ENCODE results near the gene NRIP1. TPM values are rescaled to one million over a fixed set of nuclear protein-coding genes. Genes with fewer than 3 reads are reported as not detected.

NRIP1 gene
- total and polyA plus RNA-seq, 7 donors: 10.2 to 35.3 (median 26.3) TPM

DNA sequence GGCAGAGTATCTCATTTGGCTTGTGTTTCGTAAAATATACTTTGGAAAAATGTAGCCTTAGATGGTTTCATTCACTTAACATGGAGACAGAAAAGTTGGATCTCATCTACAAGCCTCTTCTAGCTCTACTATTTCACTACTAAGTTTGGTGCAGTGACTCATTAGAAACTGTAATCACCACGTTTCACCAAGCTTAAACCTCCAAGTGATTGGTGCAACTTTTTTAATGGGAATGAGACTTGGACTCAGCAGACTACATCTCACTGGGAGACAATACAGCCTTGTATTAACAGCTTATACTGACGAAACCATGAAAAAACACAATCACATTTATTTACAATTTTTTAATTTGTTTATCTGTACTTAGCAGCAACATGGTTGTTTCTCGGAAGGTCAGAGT is 29.9 kb upstream of the NRIP1 start:
- Histone ChIP-seq H3K9me3 (no peaks in the 10 kb centered on the region), H3K4me1 (no peaks in the 10 kb centered on the region), H3K27ac (no peak overlapping the region), H3K4me3 (no peak overlapping the region), H3K27me3 (no peaks in the 10 kb centered on the region), H3K36me3 (no peaks in the 10 kb centered on the region)
- TF ChIP-seq EP300 (IDR thresholded peaks at IDR 0.05): no peak
- TF ChIP-seq, protein P1, sequence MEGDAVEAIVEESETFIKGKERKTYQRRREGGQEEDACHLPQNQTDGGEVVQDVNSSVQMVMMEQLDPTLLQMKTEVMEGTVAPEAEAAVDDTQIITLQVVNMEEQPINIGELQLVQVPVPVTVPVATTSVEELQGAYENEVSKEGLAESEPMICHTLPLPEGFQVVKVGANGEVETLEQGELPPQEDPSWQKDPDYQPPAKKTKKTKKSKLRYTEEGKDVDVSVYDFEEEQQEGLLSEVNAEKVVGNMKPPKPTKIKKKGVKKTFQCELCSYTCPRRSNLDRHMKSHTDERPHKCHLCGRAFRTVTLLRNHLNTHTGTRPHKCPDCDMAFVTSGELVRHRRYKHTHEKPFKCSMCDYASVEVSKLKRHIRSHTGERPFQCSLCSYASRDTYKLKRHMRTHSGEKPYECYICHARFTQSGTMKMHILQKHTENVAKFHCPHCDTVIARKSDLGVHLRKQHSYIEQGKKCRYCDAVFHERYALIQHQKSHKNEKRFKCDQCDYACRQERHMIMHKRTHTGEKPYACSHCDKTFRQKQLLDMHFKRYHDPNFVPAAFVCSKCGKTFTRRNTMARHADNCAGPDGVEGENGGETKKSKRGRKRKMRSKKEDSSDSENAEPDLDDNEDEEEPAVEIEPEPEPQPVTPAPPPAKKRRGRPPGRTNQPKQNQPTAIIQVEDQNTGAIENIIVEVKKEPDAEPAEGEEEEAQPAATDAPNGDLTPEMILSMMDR (IDR thresholded peaks at IDR 0.05): no peak
- no peak for TF ChIP-seq POLR2AphosphoS5 (IDR thresholded peaks at IDR 0.05)
- no peak for TF ChIP-seq POLR2A (IDR thresholded peaks at IDR 0.05)
- no peak for DNase-seq
- WGBS, 2 donors: 79 to 80% methylated on average over 4 of the region's 4 CpGs
- intact Hi-C loops (cut with DNase I): no loop called here

DNA sequence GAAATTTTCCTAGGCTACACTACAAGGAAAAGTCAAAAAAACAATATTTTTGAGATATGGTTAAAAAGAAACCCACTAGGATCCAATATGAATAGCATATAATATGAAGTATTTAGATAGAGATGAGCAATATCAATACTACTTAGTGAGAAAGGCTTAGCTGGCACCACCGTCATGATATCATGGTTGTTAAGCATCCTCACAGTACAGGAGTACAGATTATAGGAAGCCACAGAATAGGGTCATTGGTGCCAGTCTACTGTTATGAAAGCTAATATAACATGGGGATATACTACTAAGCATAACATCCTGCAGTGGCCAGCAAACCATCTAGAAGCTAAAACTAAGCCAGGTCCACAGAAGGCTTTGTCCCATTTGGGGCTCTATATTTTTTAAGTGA is 28.4 kb upstream of the NRIP1 start:
- WGBS, 2 donors: 79 to 92% methylated on average over 1 of the region's 1 CpG
- H3K27me3 ChIP-seq: no peaks in the 10 kb centered on the region
- no peaks in the 10 kb centered on the region for H3K9me3 ChIP-seq
- no peaks in the 10 kb centered on the region for H3K4me1 ChIP-seq
- H3K36me3 ChIP-seq: no peaks in the 10 kb centered on the region
- no peak for DNase-seq
- intact Hi-C loops (cut with DNase I): no loop called here
- H3K27ac ChIP-seq: no peak overlapping the region
- TF ChIP-seq POLR2AphosphoS5 (IDR thresholded peaks at IDR 0.05) (no peak), EP300 (IDR thresholded peaks at IDR 0.05) (no peak), POLR2A (IDR thresholded peaks at IDR 0.05) (no peak)
- TF ChIP-seq, protein P1 (IDR thresholded peaks at IDR 0.05): no peak
- H3K4me3 ChIP-seq: no peak overlapping the region

DNA sequence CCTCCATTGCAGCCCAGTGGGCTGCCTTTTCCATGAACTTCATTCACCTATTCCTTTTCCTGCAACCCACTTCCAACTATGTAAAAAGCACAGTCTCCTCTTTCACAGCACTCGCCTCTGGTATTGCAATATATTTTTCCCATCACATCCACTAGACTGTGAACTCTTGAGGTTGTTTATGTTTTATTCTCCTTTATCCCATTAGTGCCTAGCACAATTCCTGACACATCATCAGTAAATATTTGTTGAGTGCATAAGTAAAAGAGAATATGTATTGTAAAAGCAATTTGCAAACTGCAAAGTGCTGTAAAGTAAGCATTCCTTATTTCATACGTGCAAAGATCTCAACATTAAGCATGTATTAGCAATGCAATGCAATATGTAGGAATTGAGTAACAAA is 27.9 kb upstream of the NRIP1 start:
- H3K27ac ChIP-seq: no peak overlapping the region
- WGBS, 2 donors: 81 to 89% methylated on average over 2 of the region's 2 CpGs
- DNase-seq: no peak
- no peaks in the 10 kb centered on the region for H3K4me1 ChIP-seq
- H3K36me3 ChIP-seq: no peaks in the 10 kb centered on the region
- no peaks in the 10 kb centered on the region for H3K9me3 ChIP-seq
- TF ChIP-seq, protein P1 (IDR thresholded peaks at IDR 0.05): no peak
- TF ChIP-seq POLR2AphosphoS5 (IDR thresholded peaks at IDR 0.05): no peak
- TF ChIP-seq EP300 (IDR thresholded peaks at IDR 0.05): no peak
- no peak for TF ChIP-seq POLR2A (IDR thresholded peaks at IDR 0.05)
- intact Hi-C loops (cut with DNase I): no loop called here
- H3K4me3 ChIP-seq: no peak overlapping the region
- H3K27me3 ChIP-seq: no peaks in the 10 kb centered on the region

DNA sequence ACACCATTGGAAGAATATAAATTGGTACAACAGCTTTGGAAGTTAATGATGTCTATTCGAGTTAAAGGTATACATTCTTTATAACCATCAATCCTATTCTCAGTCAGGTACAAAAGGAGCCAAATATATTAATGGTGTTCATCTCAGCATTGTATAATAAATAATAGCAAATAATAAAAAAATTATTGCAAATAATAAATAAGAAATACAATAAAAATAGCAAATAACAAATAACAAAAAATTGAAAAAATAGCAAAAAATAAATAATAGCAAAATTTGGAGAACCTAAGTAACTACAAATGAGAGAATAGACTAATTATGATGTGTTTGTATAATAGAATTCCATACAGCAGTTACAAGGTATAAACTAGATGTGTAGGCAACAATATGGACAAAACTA is 25.6 kb upstream of the NRIP1 start:
- Histone ChIP-seq H3K36me3 (no peaks in the 10 kb centered on the region), H3K9me3 (no peaks in the 10 kb centered on the region), H3K27ac (no peak overlapping the region), H3K27me3 (no peaks in the 10 kb centered on the region), H3K4me1 (no peaks in the 10 kb centered on the region), H3K4me3 (no peak overlapping the region)
- WGBS, 2 donors: 41 to 100% methylated on average over 1 of the region's 1 CpG
- no peak for DNase-seq
- TF ChIP-seq POLR2AphosphoS5 (IDR thresholded peaks at IDR 0.05) (no peak), EP300 (IDR thresholded peaks at IDR 0.05) (no peak), POLR2A (IDR thresholded peaks at IDR 0.05) (no peak)
- TF ChIP-seq, protein P1 (IDR thresholded peaks at IDR 0.05): no peak
- intact Hi-C loops (cut with DNase I): no loop called here

DNA sequence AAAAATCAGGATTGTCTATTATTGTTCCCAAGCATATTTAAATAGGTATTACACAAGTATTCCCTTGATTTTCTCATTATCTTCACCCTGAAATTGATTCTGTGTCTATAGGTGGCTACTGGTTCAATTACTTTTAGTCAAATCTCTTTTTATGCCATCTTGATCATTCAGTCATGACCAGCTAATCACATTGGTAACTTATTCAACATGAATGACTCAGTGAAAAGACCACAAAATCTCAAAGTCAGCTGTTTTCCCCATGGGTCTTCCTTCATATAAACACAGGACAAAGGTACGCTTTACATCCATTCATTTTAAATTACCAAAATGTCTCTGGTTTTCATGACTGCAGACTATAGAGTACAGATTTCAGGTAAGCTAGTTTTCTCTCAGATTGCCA is 23.7 kb upstream of the NRIP1 start:
- no peak overlapping the region for H3K4me3 ChIP-seq
- no peak for DNase-seq
- intact Hi-C loops (cut with DNase I): no loop called here
- WGBS, 2 donors: 94 to 95% methylated on average over 1 of the region's 1 CpG
- no peaks in the 10 kb centered on the region for H3K4me1 ChIP-seq
- H3K9me3 ChIP-seq: no peaks in the 10 kb centered on the region
- H3K27ac ChIP-seq: no peak overlapping the region
- H3K27me3 ChIP-seq: no peaks in the 10 kb centered on the region
- H3K36me3 ChIP-seq: no peaks in the 10 kb centered on the region
- TF ChIP-seq POLR2AphosphoS5 (IDR thresholded peaks at IDR 0.05): no peak
- TF ChIP-seq POLR2A (IDR thresholded peaks at IDR 0.05): no peak
- TF ChIP-seq, protein P1 (IDR thresholded peaks at IDR 0.05): no peak
- no peak for TF ChIP-seq EP300 (IDR thresholded peaks at IDR 0.05)
